Measurements from ENCODE around the gene EXOC1. TPM values are rescaled to one million over a fixed set of nuclear protein-coding genes. Genes with fewer than 3 reads are reported as not detected.

Gene EXOC1
- total and polyA plus RNA-seq, 10 of the 15 experiments (the other 5 are each of a cell fraction or from before 2014, with no cell fraction given) = 11.8 to 36.6 (median 21.1) TPM

GRCh38 chr4:55892156-55892555, 38.7 kb downstream of the EXOC1 start (continued):
- TF ChIP-seq ZBTB4 (CRISPR knock-in tag; IDR thresholded peaks at IDR 0.05) (no peak), PAX8 (IDR thresholded peaks at IDR 0.05) (no peak), YY1 (IDR thresholded peaks at IDR 0.05; ENCODE audit: low read depth, low read length) (no peak), NFYA (IDR thresholded peaks at IDR 0.05; ENCODE audit: borderline replicate concordance, low read depth, low read length) (no peak)

- H2AFZ ChIP-seq (ENCODE audit: control insufficient read depth, low read depth, low read length) = no peak overlapping the region
- ChIA-PET SMC1A (ENCODE audit: uncharacterized antibody, unreplicated experiment) (interaction anchor here (0.7 kb wide), 1 partner anchor 137 kb away, joined by 5 read pairs; no protein-coding TSS in a partner anchor), POLR2A (no interaction called here), CTCF (interaction anchor here (1.1 kb wide), 1 partner anchor 47 kb away, joined by 3 read pairs; no protein-coding TSS in a partner anchor), RAD21 (ENCODE audit: unreplicated experiment) (no interaction called here)
- no peak overlapping the region for H3K9ac ChIP-seq (ENCODE audit: control insufficient read depth, insufficient read depth, low read length)
- in situ Hi-C loops (cut with MboI) (no loop called here), intact Hi-C loops (cut with micrococcal nuclease; ENCODE audit: unreplicated experiment) (no loop called here)
- no peaks in the 10 kb centered on the region for H3K4me1 ChIP-seq (ENCODE audit: control insufficient read depth, insufficient read depth, low read length)
- TF ChIP-seq ZBED1 (IDR thresholded peaks at IDR 0.05; ENCODE audit: borderline replicate concordance) = no peak
- no peak for TF ChIP-seq ZBTB4 (CRISPR knock-in tag; IDR thresholded peaks at IDR 0.05)
- TF ChIP-seq WRNIP1 (IDR thresholded peaks at IDR 0.05; ENCODE audit: borderline replicate concordance, low read depth, low read length) = no peak
- no peak for TF ChIP-seq JUND (IDR thresholded peaks at IDR 0.05; ENCODE audit: low read depth, low read length)
- no peak for TF ChIP-seq MXI1 (IDR thresholded peaks at IDR 0.05; ENCODE audit: low read depth, low read length)
- no peak for TF ChIP-seq MEF2B (IDR thresholded peaks at IDR 0.05; ENCODE audit: partially characterized antibody, poor library complexity, severe bottlenecking)
- TF ChIP-seq SREBF1 (IDR thresholded peaks at IDR 0.05; ENCODE audit: low read length) = no peak
- DNase-seq (ENCODE audit: low read depth, low spot score) (no peak), FAIRE-seq (no peak), ATAC-seq (no peak)
- no peak overlapping the region for H3K27ac ChIP-seq (ENCODE audit: control insufficient read depth, insufficient read depth)
- H3K9me3 ChIP-seq (replicated peaks; ENCODE audit: control insufficient read depth, insufficient read depth, low read length) = no peaks in the 10 kb centered on the region
- WGBS (ENCODE audit: insufficient coverage, insufficient replicate concordance, low lambda C conversion rate, missing lambda C conversion rate) = 98% methylated on average over 3 of the region's 3 CpGs
- no peak overlapping the region for H3K4me3 ChIP-seq
- no peaks in the 10 kb centered on the region for H3K79me2 ChIP-seq (ENCODE audit: control insufficient read depth, insufficient read depth, low read length)
- no peak overlapping the region for H3K4me2 ChIP-seq (ENCODE audit: control insufficient read depth, insufficient read depth)
- H4K20me1 ChIP-seq (ENCODE audit: control insufficient read depth, insufficient read depth) = no peaks in the 10 kb centered on the region
- peaks cover 0 to 9% of the 10 kb centered on the region in 2 experiments; a peak in 1 of 4 replicates for H3K36me3 ChIP-seq (ENCODE audit: control insufficient read depth in 2 of 2, insufficient read depth in 2 of 2, low read length in 1 of 2)
- H3K27me3 ChIP-seq (replicated peaks in 1 of 2; ENCODE audit: control insufficient read depth in 2 of 2, insufficient read depth in 2 of 2, low read length in 1 of 2) = no peaks in the 10 kb centered on the region
- BruUV-seq (replicated peaks) = no TSS peak
Observed at GRCh38 chr4:55896622-55897021, 43.2 kb downstream of the EXOC1 start.

Data from GM12878 (cell line).